Trophoblast cell (in vitro differentiated cells and primary cell): ENCODE data around the gene ARHGAP6.

Experiments
- DNase-seq, 2 donors: peaks; one replicate each; pipeline ENCODE4 v3.0.0-alpha.2; 2016
- H2AFZ ChIP-seq: 2 replicates; pipeline ENCODE4 v1.6.1; 2013; ENCODE audit warnings: low read length, moderate library complexity, mild to moderate bottlenecking; ENCODE audit not compliant: insufficient read depth, poor library complexity
- H2AK5ac ChIP-seq: 2 replicates; pipeline ENCODE4 v1.6.1; 2013; ENCODE audit warnings: mild to moderate bottlenecking, low read length
- H2BK120ac ChIP-seq: 2 replicates; pipeline ENCODE4 v1.6.1; 2013; ENCODE audit warnings: low read length, mild to moderate bottlenecking, moderate library complexity; ENCODE audit not compliant: insufficient read depth, poor library complexity
- H2BK12ac ChIP-seq: 2 replicates; pipeline ENCODE4 v1.6.1; 2013; ENCODE audit warnings: mild to moderate bottlenecking, low read length, moderate library complexity
- H2BK5ac ChIP-seq: 2 replicates; pipeline ENCODE4 v1.6.1; 2013; ENCODE audit warnings: low read length, low read depth, moderate library complexity, mild to moderate bottlenecking; ENCODE audit not compliant: poor library complexity
- H3K14ac ChIP-seq: 2 replicates; pipeline ENCODE4 v1.6.1; 2013; ENCODE audit warnings: mild to moderate bottlenecking, low read length
- H3K18ac ChIP-seq: 2 replicates; pipeline ENCODE4 v1.6.1; 2013; ENCODE audit warnings: mild to moderate bottlenecking, low read length
- H3K23ac ChIP-seq: 2 replicates; pipeline ENCODE4 v1.6.1; 2013; ENCODE audit warnings: low read length
- H3K27ac ChIP-seq: 2 replicates; pipeline ENCODE4 v1.5.1; 2013; ENCODE audit warnings: low read depth, mild to moderate bottlenecking, inconsistent platforms, low read length, moderate library complexity
- H3K27me3 ChIP-seq: 2 replicates; pipeline ENCODE4 v1.6.1; 2013; ENCODE audit warnings: inconsistent platforms, mild to moderate bottlenecking, low read length, moderate library complexity; ENCODE audit not compliant: insufficient read depth
- H3K36me3 ChIP-seq, 2 experiments: 1 replicate in 1 of 2; 2 replicates in 1 of 2; pipeline ENCODE4 v1.6.1; 2013; ENCODE audit warnings: low read length in 2 of 2, mild to moderate bottlenecking in 2 of 2, moderate library complexity in 1 of 2; ENCODE audit not compliant: insufficient read depth in 2 of 2, control insufficient read depth in 1 of 2
- H3K4ac ChIP-seq: 2 replicates; pipeline ENCODE4 v1.6.1; 2013; ENCODE audit warnings: low read depth, mild to moderate bottlenecking, low read length, moderate library complexity
- H3K4me1 ChIP-seq, 2 experiments: 1 replicate in 1 of 2; 2 replicates in 1 of 2; pipeline ENCODE4 v1.6.1; 2013; ENCODE audit warnings: low read length in 2 of 2, mild to moderate bottlenecking in 2 of 2, moderate library complexity in 1 of 2; ENCODE audit not compliant: insufficient read depth in 2 of 2, control insufficient read depth in 1 of 2
- H3K4me2 ChIP-seq: 2 replicates; pipeline ENCODE4 v1.6.1; 2013; ENCODE audit warnings: inconsistent platforms, mild to moderate bottlenecking, low read length, moderate library complexity
- H3K4me3 ChIP-seq: 2 replicates; pipeline ENCODE4 v1.5.1; 2013; ENCODE audit warnings: mild to moderate bottlenecking, low read depth, low read length, inconsistent platforms
- H3K79me1 ChIP-seq: one replicate; pipeline ENCODE4 v1.6.1; 2013; ENCODE audit warnings: low read length
- H3K79me2 ChIP-seq: 2 replicates; pipeline ENCODE4 v1.6.1; 2013; ENCODE audit warnings: low read length, mild to moderate bottlenecking; ENCODE audit not compliant: control insufficient read depth, insufficient read depth, poor library complexity
- H3K9ac ChIP-seq: 2 replicates; pipeline ENCODE4 v1.6.1; 2013; ENCODE audit warnings: mild to moderate bottlenecking, low read length
- H3K9me3 ChIP-seq: 2 replicates; pipeline ENCODE4 v1.6.1; 2013; ENCODE audit warnings: low read depth, mild to moderate bottlenecking, control low read depth, inconsistent platforms, low read length; ENCODE audit not compliant: insufficient read depth
- H4K12ac ChIP-seq: 2 replicates; pipeline ENCODE4 v1.6.1; 2013; ENCODE audit warnings: low read depth, mild to moderate bottlenecking, low read length, moderate library complexity
- H4K8ac ChIP-seq: 2 replicates; pipeline ENCODE4 v1.6.1; 2013; ENCODE audit warnings: low read depth, mild to moderate bottlenecking, low read length, moderate library complexity
- H4K91ac ChIP-seq: one replicate; pipeline ENCODE4 v1.6.1; 2013; ENCODE audit warnings: low read depth, mild to moderate bottlenecking, low read length, moderate library complexity
- WGBS: extraction: QIAGEN DNeasy Blood & Tissue Kit; methylation state at CpG from one replicate; pipeline ENCODE4 v1.1.7; 2013; ENCODE audit warnings: missing lambda C conversion rate; ENCODE audit not compliant: insufficient read length, insufficient coverage; ENCODE audit errors: extremely low coverage; 5-methylcytosine and 5-hydroxymethylcytosine counted together

Gene ARHGAP6

GRCh38 chrX:11282043-11282442 lies 383.7 kb downstream of the ARHGAP6 start:
- H2AFZ ChIP-seq: no peak overlapping the region
- H2BK12ac ChIP-seq: no peak overlapping the region
- no peak overlapping the region for H3K9ac ChIP-seq
- DNase-seq: no peak
- no peak overlapping the region for H2AK5ac ChIP-seq
- H3K14ac ChIP-seq: no peak overlapping the region
- WGBS: no CpG with 5 or more reads among the region's 2 CpGs
- H2BK120ac ChIP-seq: no peak overlapping the region
- no peaks in the 10 kb centered on the region for H3K9me3 ChIP-seq
- no peaks in the 10 kb centered on the region for H3K36me3 ChIP-seq
- no peak overlapping the region for H3K23ac ChIP-seq
- H3K4me1 ChIP-seq: no peaks in the 10 kb centered on the region
- no peaks in the 10 kb centered on the region for H3K27me3 ChIP-seq
- no peaks in the 10 kb centered on the region for H3K79me1 ChIP-seq
- H3K4me2 ChIP-seq: no peak overlapping the region
- H2BK5ac ChIP-seq: no peak overlapping the region
- H4K12ac ChIP-seq: no peak overlapping the region
- no peaks in the 10 kb centered on the region for H3K79me2 ChIP-seq
- H3K27ac ChIP-seq: no peak overlapping the region
- no peak overlapping the region for H3K4ac ChIP-seq
- H4K91ac ChIP-seq: no peak overlapping the region
- H3K4me3 ChIP-seq: no peak overlapping the region
- H4K8ac ChIP-seq: no peak overlapping the region
- H3K18ac ChIP-seq: no peak overlapping the region

- H2BK120ac ChIP-seq: no peak overlapping the region
- no peak for DNase-seq
- H3K9me3 ChIP-seq: no peaks in the 10 kb centered on the region
- no peaks in the 10 kb centered on the region for H3K27me3 ChIP-seq
- H2AK5ac ChIP-seq: no peak overlapping the region
- H4K91ac ChIP-seq: no peak overlapping the region
- H3K14ac ChIP-seq: no peak overlapping the region
- H3K27ac ChIP-seq: no peak overlapping the region
- no CpG with 5 or more reads among the region's 1 CpG for WGBS
- H2AFZ ChIP-seq: no peak overlapping the region
- no peak overlapping the region for H2BK5ac ChIP-seq
- no peaks in the 10 kb centered on the region for H3K36me3 ChIP-seq
- H3K4ac ChIP-seq: no peak overlapping the region
- no peaks in the 10 kb centered on the region for H3K4me1 ChIP-seq
- H4K12ac ChIP-seq: no peak overlapping the region
- no peak overlapping the region for H3K4me2 ChIP-seq
- no peak overlapping the region for H2BK12ac ChIP-seq
- no peak overlapping the region for H3K9ac ChIP-seq
- no peak overlapping the region for H3K23ac ChIP-seq
- no peak overlapping the region for H3K18ac ChIP-seq
- H3K79me2 ChIP-seq: no peaks in the 10 kb centered on the region
- no peaks in the 10 kb centered on the region for H3K79me1 ChIP-seq
- H4K8ac ChIP-seq: no peak overlapping the region
- H3K4me3 ChIP-seq: no peak overlapping the region
These were observed 392.2 kb downstream of the ARHGAP6 start for GRCh38 chrX:11273544-11273943.

- no peak overlapping the region for H3K14ac ChIP-seq
- H3K4me3 ChIP-seq: no peak overlapping the region
- no peak overlapping the region for H4K8ac ChIP-seq
- no peak overlapping the region for H3K27ac ChIP-seq
- H3K18ac ChIP-seq: no peak overlapping the region
- no peaks in the 10 kb centered on the region for H3K4me1 ChIP-seq
- H3K9ac ChIP-seq: no peak overlapping the region
- no peak overlapping the region for H4K91ac ChIP-seq
- H2BK120ac ChIP-seq: no peak overlapping the region
- no peaks in the 10 kb centered on the region for H3K36me3 ChIP-seq
- H2AFZ ChIP-seq: no peak overlapping the region
- H2BK12ac ChIP-seq: no peak overlapping the region
- H3K79me1 ChIP-seq: no peaks in the 10 kb centered on the region
- no peak for DNase-seq
- H2BK5ac ChIP-seq: no peak overlapping the region
- no peaks in the 10 kb centered on the region for H3K9me3 ChIP-seq
- no peak overlapping the region for H2AK5ac ChIP-seq
- no peak overlapping the region for H3K4ac ChIP-seq
- no peaks in the 10 kb centered on the region for H3K27me3 ChIP-seq
- H3K23ac ChIP-seq: no peak overlapping the region
- WGBS: no CpG with 5 or more reads among the region's 5 CpGs
- H4K12ac ChIP-seq: no peak overlapping the region
- no peaks in the 10 kb centered on the region for H3K79me2 ChIP-seq
- no peak overlapping the region for H3K4me2 ChIP-seq
These were observed 392.9 kb downstream of the ARHGAP6 start for GRCh38 chrX:11272863-11273262.

GRCh38 chrX:11272290-11272689 lies 393.4 kb downstream of the ARHGAP6 start:
- H3K23ac ChIP-seq: no peak overlapping the region
- H3K4me2 ChIP-seq: no peak overlapping the region
- no peak overlapping the region for H3K18ac ChIP-seq
- H2BK12ac ChIP-seq: no peak overlapping the region
- DNase-seq: no peak
- no peaks in the 10 kb centered on the region for H3K36me3 ChIP-seq
- no peaks in the 10 kb centered on the region for H3K27me3 ChIP-seq
- no peak overlapping the region for H4K8ac ChIP-seq
- no peak overlapping the region for H2AK5ac ChIP-seq
- H2AFZ ChIP-seq: no peak overlapping the region
- H2BK120ac ChIP-seq: no peak overlapping the region
- H4K12ac ChIP-seq: no peak overlapping the region
- H3K4me3 ChIP-seq: no peak overlapping the region
- H2BK5ac ChIP-seq: no peak overlapping the region
- H3K4me1 ChIP-seq: no peaks in the 10 kb centered on the region
- H3K9ac ChIP-seq: no peak overlapping the region
- H3K14ac ChIP-seq: no peak overlapping the region
- H3K4ac ChIP-seq: no peak overlapping the region
- no CpG with 5 or more reads among the region's 2 CpGs for WGBS
- no peaks in the 10 kb centered on the region for H3K79me2 ChIP-seq
- H3K79me1 ChIP-seq: no peaks in the 10 kb centered on the region
- no peaks in the 10 kb centered on the region for H3K9me3 ChIP-seq
- H4K91ac ChIP-seq: no peak overlapping the region
- H3K27ac ChIP-seq: no peak overlapping the region
